Coronary artery (tissue), 2 donors: ENCODE data around the gene ZNF324B.
"Not testable (repeated sequence)": the region's sequence is repeated elsewhere in the genome, so short reads cannot be mapped to it uniquely, and the experiment has no call there.

Source experiments
- DNase-seq: peaks from one replicate; pipeline ENCODE4 v3.0.0-alpha.2; 2017; ENCODE audit warnings: low spot score
- H3K27ac ChIP-seq, 2 donors: fragments of 200-600 bp; sonication (generic); one replicate each; pipeline ENCODE4 v1.5.1; 2016 to 2019
- H3K4me3 ChIP-seq: fragments of 200-600 bp; sonication (generic); 2 replicates; pipeline ENCODE4 v1.5.1; 2016; ENCODE audit warnings: mild to moderate bottlenecking, moderate library complexity
- TF ChIP-seq, protein P1 (sequence below): fragments of 200-600 bp; sonication (generic); IDR thresholded peaks from one replicate; pipeline ENCODE4 v1.5.1; 2019; ENCODE audit warnings: antibody characterized with exemption

The ZNF324B gene

GRCh38 chr19:58456111-58456510 lies 4.7 kb downstream of the ZNF324B start:
- H3K27ac ChIP-seq: no peak overlapping the region
- DNase-seq: no peak
- TF ChIP-seq, protein P1, sequence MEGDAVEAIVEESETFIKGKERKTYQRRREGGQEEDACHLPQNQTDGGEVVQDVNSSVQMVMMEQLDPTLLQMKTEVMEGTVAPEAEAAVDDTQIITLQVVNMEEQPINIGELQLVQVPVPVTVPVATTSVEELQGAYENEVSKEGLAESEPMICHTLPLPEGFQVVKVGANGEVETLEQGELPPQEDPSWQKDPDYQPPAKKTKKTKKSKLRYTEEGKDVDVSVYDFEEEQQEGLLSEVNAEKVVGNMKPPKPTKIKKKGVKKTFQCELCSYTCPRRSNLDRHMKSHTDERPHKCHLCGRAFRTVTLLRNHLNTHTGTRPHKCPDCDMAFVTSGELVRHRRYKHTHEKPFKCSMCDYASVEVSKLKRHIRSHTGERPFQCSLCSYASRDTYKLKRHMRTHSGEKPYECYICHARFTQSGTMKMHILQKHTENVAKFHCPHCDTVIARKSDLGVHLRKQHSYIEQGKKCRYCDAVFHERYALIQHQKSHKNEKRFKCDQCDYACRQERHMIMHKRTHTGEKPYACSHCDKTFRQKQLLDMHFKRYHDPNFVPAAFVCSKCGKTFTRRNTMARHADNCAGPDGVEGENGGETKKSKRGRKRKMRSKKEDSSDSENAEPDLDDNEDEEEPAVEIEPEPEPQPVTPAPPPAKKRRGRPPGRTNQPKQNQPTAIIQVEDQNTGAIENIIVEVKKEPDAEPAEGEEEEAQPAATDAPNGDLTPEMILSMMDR: no peak
- no peak overlapping the region for H3K4me3 ChIP-seq

- Histone ChIP-seq H3K27ac (no peak overlapping the region), H3K4me3 (no peak overlapping the region)
- TF ChIP-seq, protein P1: no peak
- DNase-seq: no peak
Measured at GRCh38 chr19:58460039-58460438, 8.6 kb downstream of the ZNF324B start.

DNA sequence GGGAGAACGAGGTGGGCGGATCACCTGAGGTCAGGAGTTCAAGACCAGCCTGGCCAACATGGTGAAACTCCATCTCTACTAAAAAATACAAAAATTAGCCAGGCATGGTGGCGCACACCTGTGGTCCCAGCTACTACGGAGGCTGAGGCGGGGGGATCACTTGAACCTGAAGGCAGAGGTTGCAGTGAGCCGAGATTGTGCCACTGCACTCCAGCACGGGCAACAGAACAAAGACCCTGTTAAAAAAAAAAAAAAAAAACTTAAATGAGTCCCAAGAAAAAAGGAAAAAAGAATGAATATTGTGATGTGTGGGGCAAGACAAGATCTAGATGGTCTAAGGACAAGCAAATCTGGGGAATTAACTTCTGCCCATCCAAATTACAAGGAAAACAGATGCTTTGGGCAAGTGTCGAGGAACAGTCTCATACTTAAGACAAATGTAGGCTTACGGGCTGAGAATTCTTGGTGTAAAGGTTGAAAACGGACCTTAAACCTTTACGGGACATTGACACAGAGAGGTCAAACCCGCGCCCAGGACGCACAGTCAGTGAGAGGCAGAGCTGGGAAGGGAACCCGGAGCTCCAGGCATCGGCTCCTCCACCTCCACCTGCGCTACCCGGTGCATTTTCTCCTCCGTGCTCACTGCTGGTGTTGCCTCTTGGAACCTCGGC lies 14.8 kb downstream of the ZNF324B start:
- TF ChIP-seq, protein P1: no peak
- H3K4me3 ChIP-seq: peak overlapping the region; percentile 82
- DNase-seq: no peak
- no peak overlapping the region for H3K27ac ChIP-seq

DNA sequence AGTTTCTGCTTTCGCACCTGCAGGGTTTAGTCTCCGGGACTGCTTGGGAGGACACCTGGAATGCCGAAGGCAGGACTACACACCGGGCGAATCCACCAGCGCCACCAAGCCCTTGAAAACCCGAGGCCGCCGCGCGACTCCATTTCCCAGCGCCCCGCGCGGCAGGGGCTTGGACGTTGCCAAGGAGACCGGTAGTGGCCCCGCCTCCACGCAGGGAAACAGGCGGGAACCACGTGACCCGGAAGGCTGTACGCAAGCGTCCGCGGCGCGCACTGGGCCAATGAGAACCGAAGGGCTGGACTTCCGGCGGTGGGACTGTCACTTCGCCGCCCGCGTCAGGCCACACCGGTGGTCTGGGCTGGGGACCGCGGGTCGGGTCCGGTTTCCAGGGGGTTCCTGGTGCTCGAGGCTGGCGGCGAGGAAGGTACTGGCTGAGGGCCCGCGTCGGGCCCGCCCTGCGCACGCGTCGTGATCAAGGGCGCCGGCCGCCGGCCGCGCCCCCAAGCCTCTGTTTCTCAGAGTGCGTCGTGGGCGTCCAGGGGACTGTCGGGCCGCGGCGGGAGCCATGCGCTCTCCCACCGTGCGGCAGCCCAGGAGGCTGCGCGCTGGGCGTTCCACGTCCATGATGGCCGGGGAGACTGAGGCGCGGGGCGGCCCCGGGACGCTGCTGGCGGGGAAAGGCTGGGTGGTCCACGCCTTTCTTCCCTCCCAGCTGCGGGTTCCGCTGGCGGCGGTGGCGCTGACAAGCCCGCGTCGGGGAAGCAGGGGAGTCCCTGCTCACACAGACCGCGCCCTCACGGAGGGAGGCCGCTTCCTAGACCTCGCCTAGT lies 15.6 kb downstream of the ZNF324B start, which contains the start of gene ZNF324:
ZNF324 (plus strand) TSS at position 321 of the 830 bp plus-strand sequence. CDS start 2,106 bp downstream, outside the sequence.
- H3K27ac ChIP-seq: peak within 1 kb of the TSS; percentile 61 to 81
- TF ChIP-seq, protein P1: no peak
- peak within 1 kb of the TSS; percentile 82 for H3K4me3 ChIP-seq
- DNase-seq: peak; percentile 97

DNA sequence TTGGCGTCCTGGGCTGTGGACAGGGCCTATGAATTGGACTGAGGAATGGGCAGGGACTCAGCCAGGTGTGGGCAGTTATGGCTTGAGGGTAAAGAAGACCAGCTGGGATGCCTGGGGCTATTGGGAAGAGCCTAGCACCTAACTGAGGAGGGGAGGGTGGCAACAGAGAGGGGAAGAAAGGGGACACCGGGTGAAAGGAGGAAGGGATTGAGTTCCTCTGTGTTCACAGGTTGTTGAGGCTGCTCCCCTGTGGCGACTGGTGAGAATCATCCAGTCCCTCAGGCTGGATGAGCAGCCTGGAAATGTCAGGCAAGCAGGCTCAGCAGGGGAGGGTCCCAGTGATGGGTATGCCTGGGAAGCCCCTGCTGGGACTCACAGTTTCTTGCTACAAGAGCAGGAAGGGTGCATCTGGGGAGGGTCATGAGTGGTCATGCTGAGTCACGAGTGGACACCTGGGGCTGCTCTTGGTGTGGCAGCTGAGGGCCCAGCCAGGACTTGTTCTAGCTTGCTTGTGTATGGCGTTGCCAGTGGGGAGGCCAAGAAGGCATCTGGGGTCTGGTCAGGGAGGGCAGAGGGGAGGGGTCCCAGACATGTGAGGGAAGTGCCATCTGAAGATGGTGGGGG lies 16.9 kb downstream of the ZNF324B start:
- H3K4me3 ChIP-seq: peak overlapping the region; percentile 82
- no peak overlapping the region for H3K27ac ChIP-seq
- DNase-seq: no peak
- TF ChIP-seq, protein P1: no peak

DNA sequence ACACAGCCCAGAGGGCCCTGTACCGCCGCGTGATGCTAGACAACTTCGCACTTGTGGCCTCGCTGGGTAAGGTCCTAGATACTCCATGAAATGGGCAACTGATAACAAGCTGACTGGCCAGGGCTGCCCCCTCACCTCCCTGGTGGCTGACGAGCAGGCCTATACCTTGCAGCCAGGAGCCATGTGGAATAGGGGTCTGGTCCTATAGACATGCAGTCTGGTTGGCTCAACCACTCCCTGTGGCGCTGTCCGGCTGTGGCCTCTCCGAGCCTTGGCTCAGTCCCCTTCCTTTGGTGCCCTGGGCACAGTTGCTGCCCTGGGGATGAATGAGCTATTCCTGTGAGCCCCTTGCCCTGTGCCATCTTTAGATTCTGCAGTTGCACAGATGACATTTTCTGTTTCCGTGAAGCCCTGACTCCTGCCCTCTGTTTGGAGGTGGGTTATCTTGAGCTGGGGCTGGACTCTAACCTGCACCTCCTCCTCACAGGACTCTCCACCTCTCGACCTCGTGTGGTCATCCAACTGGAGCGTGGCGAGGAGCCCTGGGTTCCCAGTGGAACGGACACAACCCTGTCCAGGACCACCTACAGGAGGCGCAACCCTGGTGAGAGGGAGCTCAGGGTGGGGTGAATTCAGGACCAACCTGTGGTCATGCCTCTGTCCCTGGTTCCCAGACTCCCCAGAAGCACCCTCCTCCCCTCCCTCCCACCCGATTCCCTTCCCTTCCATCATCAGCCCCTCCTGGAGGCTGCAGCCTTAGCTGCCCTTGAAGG lies 18.0 kb downstream of the ZNF324B start:
- Histone ChIP-seq H3K4me3 (no peak overlapping the region), H3K27ac (no peak overlapping the region)
- no peak for DNase-seq
- TF ChIP-seq, protein P1: no peak

- H3K4me3 ChIP-seq, H3K27ac ChIP-seq, DNase-seq: not testable (repeated sequence)
Measured at GRCh38 chr19:58470837-58471543, 19.6 kb downstream of the ZNF324B start.
